ENCODE data around the gene SYPL1.

GRCh38 chr7:106059556-106059955 is 52.6 kb downstream of the SYPL1 start:
- TF ChIP-seq CTCF (IDR thresholded peaks at IDR 0.05) (no peak), POLR2AphosphoS5 (IDR thresholded peaks at IDR 0.05) (no peak), POLR2A (IDR thresholded peaks at IDR 0.05) (no peak)

Measured in stomach (tissue), 4 donors.